CD8-positive, alpha-beta memory T cell (primary cell): ENCODE results near the gene C3. TPM values are rescaled to one million over a fixed set of nuclear protein-coding genes. Genes with fewer than 3 reads are reported as not detected.

Experiments used
- CTCF ChIA-PET: fragments of 350-600 bp; sonication (Branson Sonifier 250); formaldehyde crosslinking; loops from one replicate; lab custom pipeline; 2021; ENCODE audit warnings: antibody characterized with exemption; lab: Charles Lee
- POLR2A ChIA-PET: fragments of 350-600 bp; sonication (Branson Sonifier 250); formaldehyde crosslinking; loops from one replicate; lab custom pipeline; 2021; ENCODE audit warnings: antibody characterized with exemption; lab: Charles Lee
- DNase-seq, 5 donors: peaks; one replicate each; pipeline versions ENCODE4 v3.0.0 to v3.0.0-alpha.2; 2020 to 2022; ENCODE audit warnings: mixed read lengths in 1 of 5
- H3K27ac ChIP-seq: one replicate; pipeline ENCODE4 v1.7.0; 2013; ENCODE audit warnings: low read depth, mild to moderate bottlenecking, low read length, moderate library complexity
- H3K27me3 ChIP-seq: 2 replicates; pipeline ENCODE4 v1.7.0; 2013; ENCODE audit warnings: low read length, mild to moderate bottlenecking; ENCODE audit not compliant: insufficient read depth, poor library complexity, severe bottlenecking
- H3K36me3 ChIP-seq: 2 replicates; pipeline ENCODE4 v1.7.0; 2013; ENCODE audit warnings: mild to moderate bottlenecking, low read length, moderate library complexity; ENCODE audit not compliant: insufficient read depth
- H3K4me1 ChIP-seq: 2 replicates; pipeline ENCODE4 v1.7.0; 2013; ENCODE audit warnings: mild to moderate bottlenecking, low read length, moderate library complexity; ENCODE audit not compliant: insufficient read depth
- H3K4me3 ChIP-seq: 2 replicates; pipeline ENCODE4 v1.7.0; 2013; ENCODE audit warnings: mild to moderate bottlenecking, low read length
- H3K9me3 ChIP-seq: 2 replicates; pipeline ENCODE4 v1.7.0; 2013; ENCODE audit warnings: mild to moderate bottlenecking, low read length
- H3K27ac Mint-ChIP-seq, 8 donors: one replicate each; pipeline ENCODE4 v1.8.0; 2020 to 2021; ENCODE audit warnings: mixed read lengths in 8 of 8, mild to moderate bottlenecking in 6 of 8, inconsistent platforms in 3 of 8, moderate library complexity in 3 of 8
- H3K27me3 Mint-ChIP-seq, 2 donors: one replicate each; pipeline ENCODE4 v1.8.0; 2020 to 2021; ENCODE audit warnings: mixed read lengths in 2 of 2, mild to moderate bottlenecking in 1 of 2, moderate library complexity in 1 of 2
- H3K36me3 Mint-ChIP-seq, 3 donors: one replicate each; pipeline ENCODE4 v1.8.0; 2020 to 2021; ENCODE audit warnings: mixed read lengths in 3 of 3, inconsistent platforms in 1 of 3, mild to moderate bottlenecking in 1 of 3
- H3K4me1 Mint-ChIP-seq, 3 donors: one replicate each; pipeline ENCODE4 v1.8.0; 2020 to 2021; ENCODE audit warnings: mixed read lengths in 3 of 3, inconsistent platforms in 1 of 3, mild to moderate bottlenecking in 1 of 3
- H3K4me3 Mint-ChIP-seq, 7 donors: one replicate each; pipeline ENCODE4 v1.8.0; 2020 to 2021; ENCODE audit warnings: mixed read lengths in 7 of 7, mild to moderate bottlenecking in 6 of 7, moderate library complexity in 4 of 7, inconsistent platforms in 2 of 7
- H3K9me3 Mint-ChIP-seq, 5 donors: one replicate each; pipeline ENCODE4 v1.8.0; 2020 to 2022; ENCODE audit warnings: mixed read lengths in 5 of 5, mild to moderate bottlenecking in 3 of 5, moderate library complexity in 2 of 5, inconsistent platforms in 1 of 5
- polyA plus RNA-seq: library from polyadenylated mRNA; unstranded; fragments of 300-500 nt; fragmentation: Illumina TruSeq; gene quantifications from one replicate; pipeline ENCODE4 v1.2.3, GENCODE V29; 2021
- total RNA-seq, 2 experiments: library from RNA; stranded (reverse); gene quantifications; one replicate each; pipeline ENCODE4 v1.2.3, GENCODE V29; 2021

C3 gene
- total and polyA plus RNA-seq, 3 experiments from 2014 or later: 1.6 to 1.7 TPM; not detected in 1

GRCh38 chr19:6725513-6726231, 5.2 kb upstream of the C3 start:
- H3K36me3 Mint-ChIP-seq: peaks cover 0 to 6% (median 0%) of the 10 kb centered on the region in 3 donors
- H3K36me3 ChIP-seq: no peaks in the 10 kb centered on the region
- no peak overlapping the region for H3K4me3 Mint-ChIP-seq
- H3K27me3 ChIP-seq: no peaks in the 10 kb centered on the region
- DNase-seq: no peak
- H3K4me1 ChIP-seq: peaks cover 3% of the 10 kb centered on the region
- peak overlapping the region in 1 of 8 donors; percentile 95 for H3K27ac Mint-ChIP-seq
- H3K9me3 ChIP-seq: no peaks in the 10 kb centered on the region
- no peak overlapping the region for H3K4me3 ChIP-seq
- H3K4me1 Mint-ChIP-seq: peaks cover 9 to 12% (median 10%) of the 10 kb centered on the region in 3 donors
- no peak overlapping the region for H3K27ac ChIP-seq
- ChIA-PET POLR2A (no interaction called here), CTCF (no interaction called here)
- peaks cover 0 to 1% of the 10 kb centered on the region in 2 donors for H3K27me3 Mint-ChIP-seq
- no peaks in the 10 kb centered on the region for H3K9me3 Mint-ChIP-seq

DNA sequence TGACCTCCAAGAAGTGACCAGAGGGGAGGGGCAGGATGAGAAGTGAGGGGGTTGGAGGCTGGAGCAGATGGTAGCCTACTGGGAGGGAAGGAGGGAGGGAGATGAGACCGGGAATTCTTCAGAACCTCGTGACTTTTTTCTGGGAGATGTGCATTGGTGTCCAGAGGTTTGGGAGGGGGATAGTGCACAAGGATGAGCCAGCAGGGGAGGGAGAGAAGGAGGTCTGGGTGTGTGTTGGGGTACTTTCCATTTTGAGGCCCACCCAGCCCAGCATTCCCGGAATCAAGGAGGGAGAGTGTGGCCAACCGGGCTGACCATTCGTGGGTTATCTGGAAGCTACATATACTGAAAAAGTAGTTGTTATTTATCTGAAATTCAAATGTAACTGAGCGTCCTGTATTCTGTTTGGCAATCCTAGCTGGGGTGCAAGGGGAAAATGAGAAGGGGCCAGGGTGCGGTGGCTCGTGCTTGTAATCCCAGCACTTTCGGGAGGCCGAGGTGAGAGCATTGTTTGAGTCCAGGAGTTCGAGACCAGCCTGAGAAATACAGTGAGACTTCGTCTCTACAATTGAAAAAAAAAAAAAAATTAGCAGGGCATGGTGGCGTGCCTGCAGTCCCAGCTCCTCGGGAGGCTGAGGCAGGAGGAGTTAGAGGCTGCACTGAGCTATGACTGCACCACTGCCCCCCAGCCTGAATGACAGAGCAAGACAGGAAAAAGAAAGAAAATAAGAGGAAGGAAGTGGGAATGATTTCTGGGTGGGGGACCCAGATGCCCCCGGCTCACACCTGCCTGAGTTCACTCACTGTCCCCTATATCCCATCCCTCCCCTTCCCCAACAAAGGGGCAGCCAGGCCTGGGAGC, 4.4 kb upstream of the C3 start:
- ChIA-PET CTCF (interaction anchor here (2.1 kb wide), 1 partner anchor 138 kb away, joined by 5 read pairs; no protein-coding TSS in a partner anchor), POLR2A (no interaction called here)
- Mint-ChIP-seq H3K9me3 (no peaks in the 10 kb centered on the region), H3K4me1 (peaks cover 9 to 12% (median 11%) of the 10 kb centered on the region in 3 donors), H3K4me3 (no peak overlapping the region), H3K27ac (peak overlapping the region in 1 of 8 donors; percentile 91), H3K36me3 (peaks cover 0 to 4% (median 0%) of the 10 kb centered on the region in 3 donors), H3K27me3 (peaks cover 0 to 1% of the 10 kb centered on the region in 2 donors)
- H3K27me3 ChIP-seq: no peaks in the 10 kb centered on the region
- H3K9me3 ChIP-seq: no peaks in the 10 kb centered on the region
- H3K4me3 ChIP-seq: no peak overlapping the region
- DNase-seq: no peak
- no peaks in the 10 kb centered on the region for H3K36me3 ChIP-seq
- H3K4me1 ChIP-seq: peaks cover 3% of the 10 kb centered on the region
- H3K27ac ChIP-seq: no peak overlapping the region

DNA sequence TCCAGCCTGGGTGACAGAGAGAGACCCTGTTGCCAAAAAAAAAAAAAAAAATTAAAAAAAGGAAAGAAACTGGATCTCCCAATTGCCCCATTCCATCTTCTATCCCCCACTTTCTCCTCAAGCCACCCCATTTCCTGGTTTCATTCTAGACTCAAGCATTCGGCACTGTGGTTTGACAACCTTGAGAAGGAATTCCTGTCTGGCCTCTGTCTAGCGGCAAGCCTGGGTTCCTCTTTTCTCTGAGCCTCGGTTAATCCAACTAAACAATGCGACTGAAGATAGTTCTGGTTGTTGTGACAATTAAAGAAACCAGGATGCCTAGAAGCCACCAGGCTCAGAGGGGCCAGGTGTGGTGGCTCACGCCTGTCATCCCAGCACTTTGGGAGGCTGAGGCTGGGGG, 3.3 kb upstream of the C3 start:
- H3K4me1 ChIP-seq: peaks cover 3% of the 10 kb centered on the region
- Mint-ChIP-seq H3K27ac (peak overlapping the region in 5 of 8 donors; percentile 54 to 91 (median 77)), H3K4me1 (peaks cover 9 to 17% (median 16%) of the 10 kb centered on the region in 3 donors), H3K9me3 (no peaks in the 10 kb centered on the region), H3K36me3 (no peaks in the 10 kb centered on the region), H3K4me3 (no peak overlapping the region), H3K27me3 (peaks cover 0 to 1% of the 10 kb centered on the region in 2 donors)
- peak in 1 of 5 donors; percentile 16 for DNase-seq
- H3K27ac ChIP-seq: no peak overlapping the region
- no peak overlapping the region for H3K4me3 ChIP-seq
- H3K9me3 ChIP-seq: no peaks in the 10 kb centered on the region
- ChIA-PET CTCF (interaction anchor here (2.1 kb wide), 1 partner anchor 139 kb away, joined by 5 read pairs; no protein-coding TSS in a partner anchor), POLR2A (no interaction called here)
- H3K36me3 ChIP-seq: no peaks in the 10 kb centered on the region
- H3K27me3 ChIP-seq: no peaks in the 10 kb centered on the region

DNA sequence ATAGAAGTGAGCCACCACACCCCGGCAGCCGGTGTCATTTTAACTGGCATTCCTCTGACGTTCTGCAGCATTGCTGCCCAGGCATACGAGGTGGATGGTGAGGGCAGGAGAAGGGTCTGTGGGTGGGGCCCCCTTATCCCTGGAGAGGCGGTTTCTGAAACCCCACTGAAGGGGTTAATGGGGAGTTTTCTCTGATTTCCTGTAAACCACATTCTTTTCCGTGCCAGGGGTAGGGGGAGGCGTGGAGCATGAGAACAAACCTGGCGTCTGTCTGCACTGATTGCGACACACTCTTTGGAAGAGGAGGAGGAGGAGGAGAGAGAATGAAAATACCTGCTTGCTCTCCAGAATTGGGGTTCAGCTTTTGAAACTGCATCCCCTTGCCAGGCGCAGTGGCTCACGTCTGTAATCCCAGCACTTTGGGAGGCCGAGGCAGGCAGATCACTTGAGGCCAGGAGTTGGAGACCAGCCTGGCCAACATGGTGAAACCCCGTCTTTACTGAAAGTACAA, 2.7 kb upstream of the C3 start:
- ChIA-PET POLR2A (interaction anchor here (0.5 kb wide), 1 partner anchor 8 kb away, joined by 3 read pairs; no protein-coding TSS in a partner anchor), CTCF (interaction anchor here (0.8 to 2.1 kb wide), 3 partner anchors 15 to 140 kb away, joined by 3 to 6 read pairs (median 5); partner anchors contain the start of gene GPR108)
- no peak for DNase-seq
- no peaks in the 10 kb centered on the region for H3K36me3 ChIP-seq
- Mint-ChIP-seq H3K27me3 (peaks cover 0 to 1% of the 10 kb centered on the region in 2 donors), H3K4me3 (no peak overlapping the region), H3K9me3 (no peaks in the 10 kb centered on the region), H3K36me3 (no peaks in the 10 kb centered on the region), H3K27ac (no peak overlapping the region), H3K4me1 (peaks cover 9 to 17% (median 16%) of the 10 kb centered on the region in 3 donors)
- H3K9me3 ChIP-seq: no peaks in the 10 kb centered on the region
- H3K27me3 ChIP-seq: no peaks in the 10 kb centered on the region
- H3K4me1 ChIP-seq: peaks cover 3% of the 10 kb centered on the region
- no peak overlapping the region for H3K27ac ChIP-seq
- H3K4me3 ChIP-seq: no peak overlapping the region

DNA sequence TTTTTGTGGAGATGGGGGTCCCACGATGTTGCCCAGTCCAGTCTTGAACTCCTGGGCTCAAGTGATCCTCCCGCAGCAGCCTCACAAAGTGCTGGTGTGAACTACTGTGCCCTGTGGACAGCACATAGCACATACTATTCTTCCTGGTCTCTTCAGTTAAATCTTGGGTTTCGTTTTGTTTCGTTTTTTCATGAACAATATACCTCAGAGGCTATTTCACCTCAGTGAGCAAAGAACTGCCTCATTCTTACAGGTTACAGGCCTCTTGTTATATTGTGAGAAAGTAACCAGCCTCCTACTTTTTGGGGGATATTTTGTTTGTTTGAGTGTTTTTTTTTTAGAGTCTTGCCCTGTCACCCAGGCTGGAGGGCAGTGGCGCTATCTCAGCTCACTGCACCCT, 1.3 kb upstream of the C3 start:
- H3K4me3 Mint-ChIP-seq: no peak overlapping the region
- no peaks in the 10 kb centered on the region for H3K27me3 ChIP-seq
- H3K4me3 ChIP-seq: no peak overlapping the region
- H3K36me3 ChIP-seq: no peaks in the 10 kb centered on the region
- peaks cover 16 to 22% (median 21%) of the 10 kb centered on the region in 3 donors for H3K4me1 Mint-ChIP-seq
- DNase-seq: no peak
- peaks cover 3% of the 10 kb centered on the region for H3K4me1 ChIP-seq
- H3K36me3 Mint-ChIP-seq: no peaks in the 10 kb centered on the region
- no peaks in the 10 kb centered on the region for H3K9me3 Mint-ChIP-seq
- CTCF ChIA-PET: no interaction called here
- H3K27ac ChIP-seq: no peak overlapping the region
- H3K27me3 Mint-ChIP-seq: peaks cover 0 to 1% of the 10 kb centered on the region in 2 donors
- POLR2A ChIA-PET: no interaction called here
- H3K27ac Mint-ChIP-seq: no peak overlapping the region
- no peaks in the 10 kb centered on the region for H3K9me3 ChIP-seq

DNA sequence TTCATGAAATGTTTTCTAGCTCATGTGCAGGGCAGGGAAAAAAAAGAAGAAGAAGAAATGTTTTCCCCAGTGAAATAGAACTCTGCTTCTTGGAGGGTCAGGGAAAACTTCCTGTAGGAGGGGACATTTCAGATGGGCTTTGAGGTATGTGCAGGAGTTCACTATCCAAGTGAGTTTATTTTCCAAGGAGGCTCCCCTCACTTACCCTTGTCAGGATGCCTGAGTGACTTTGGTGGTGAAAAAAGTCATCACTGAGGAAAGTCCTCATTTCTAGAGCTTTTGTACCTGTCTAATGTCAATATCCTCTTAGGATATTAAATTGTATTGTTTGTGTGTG, 656 bp upstream of the C3 start:
- no peaks in the 10 kb centered on the region for H3K27me3 ChIP-seq
- POLR2A ChIA-PET: no interaction called here
- no peaks in the 10 kb centered on the region for H3K36me3 ChIP-seq
- peaks cover 3% of the 10 kb centered on the region for H3K4me1 ChIP-seq
- H3K4me1 Mint-ChIP-seq: peaks cover 16 to 22% (median 21%) of the 10 kb centered on the region in 3 donors
- H3K4me3 Mint-ChIP-seq: no peak overlapping the region
- CTCF ChIA-PET: no interaction called here
- H3K36me3 Mint-ChIP-seq: no peaks in the 10 kb centered on the region
- H3K9me3 Mint-ChIP-seq: no peaks in the 10 kb centered on the region
- H3K4me3 ChIP-seq: no peak overlapping the region
- peaks cover 0 to 1% of the 10 kb centered on the region in 2 donors for H3K27me3 Mint-ChIP-seq
- DNase-seq: no peak
- peak overlapping the region; percentile 4 for H3K27ac ChIP-seq
- H3K9me3 ChIP-seq: no peaks in the 10 kb centered on the region
- peak overlapping the region in 1 of 8 donors; percentile 65 for H3K27ac Mint-ChIP-seq

- peaks cover 3% of the 10 kb centered on the region for H3K4me1 ChIP-seq
These were observed 470 bp downstream of the C3 start for GRCh38 chr19:6719992-6720368.

DNA sequence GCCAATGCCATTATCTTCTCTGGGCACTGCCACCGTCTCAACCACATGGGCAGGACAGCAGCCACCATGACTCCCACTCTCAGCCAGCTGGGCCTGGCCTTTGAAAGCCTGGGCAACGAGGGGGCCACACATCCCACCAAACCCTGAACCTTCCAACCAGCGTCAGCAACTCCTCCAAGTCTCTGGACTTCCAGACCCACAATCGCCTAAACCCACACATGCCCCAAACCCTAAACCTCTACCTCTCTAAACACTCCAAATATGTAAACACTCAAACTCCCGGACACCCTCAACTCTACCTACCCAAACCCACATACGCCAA, 949 bp downstream of the C3 start:
- H3K27me3 ChIP-seq: no peaks in the 10 kb centered on the region
- no peaks in the 10 kb centered on the region for H3K27me3 Mint-ChIP-seq
- peaks cover 3% of the 10 kb centered on the region for H3K4me1 ChIP-seq
- H3K27ac Mint-ChIP-seq: peak overlapping the region in 1 of 8 donors; percentile 9
- no peaks in the 10 kb centered on the region for H3K9me3 ChIP-seq
- H3K4me3 ChIP-seq: no peak overlapping the region
- no peaks in the 10 kb centered on the region for H3K9me3 Mint-ChIP-seq
- no peaks in the 10 kb centered on the region for H3K36me3 ChIP-seq
- no peak for DNase-seq
- CTCF ChIA-PET: no interaction called here
- peaks cover 12 to 14% (median 13%) of the 10 kb centered on the region in 3 donors for H3K4me1 Mint-ChIP-seq
- H3K36me3 Mint-ChIP-seq: no peaks in the 10 kb centered on the region
- H3K4me3 Mint-ChIP-seq: no peak overlapping the region
- POLR2A ChIA-PET: no interaction called here
- H3K27ac ChIP-seq: no peak overlapping the region

More at GRCh38 chr19:6719992-6720368, 470 bp downstream of the C3 start:
- Mint-ChIP-seq H3K36me3 (no peaks in the 10 kb centered on the region), H3K4me1 (peaks cover 14 to 16% (median 15%) of the 10 kb centered on the region in 3 donors), H3K27me3 (no peaks in the 10 kb centered on the region), H3K9me3 (no peaks in the 10 kb centered on the region), H3K4me3 (no peak overlapping the region), H3K27ac (peak overlapping the region in 2 of 8 donors; percentile 9 to 17)
- no peaks in the 10 kb centered on the region for H3K27me3 ChIP-seq
- ChIA-PET CTCF (no interaction called here), POLR2A (no interaction called here)
- no peak overlapping the region for H3K27ac ChIP-seq
- DNase-seq: no peak
- H3K36me3 ChIP-seq: no peaks in the 10 kb centered on the region
- no peak overlapping the region for H3K4me3 ChIP-seq
- H3K9me3 ChIP-seq: no peaks in the 10 kb centered on the region
